ENCODE measurements around the gene IL10.
"Not testable (repeated sequence)": the region's sequence is repeated elsewhere in the genome, so short reads cannot be mapped to it uniquely, and the experiment has no call there.

Gene IL10

GRCh38 chr1:206794294-206794908 is 22.1 kb upstream of the IL10 start:
- DNase-seq (ENCODE audit: insufficient read length, low spot score) = no peak
- no peak for FAIRE-seq

GRCh38 chr1:206793620-206794019 is 21.3 kb upstream of the IL10 start:
- FAIRE-seq (no peak), DNase-seq (ENCODE audit: insufficient read length, low spot score) (no peak)

GRCh38 chr1:206792939-206793607 is 20.8 kb upstream of the IL10 start:
- no peak for FAIRE-seq

GRCh38 chr1:206790502-206791250 is 18.4 kb upstream of the IL10 start:
- no peak for FAIRE-seq
- no peak for DNase-seq (ENCODE audit: insufficient read length, low spot score)

More at GRCh38 chr1:206792939-206793607, 20.8 kb upstream of the IL10 start:
- DNase-seq (ENCODE audit: insufficient read length, low spot score) = no peak

- FAIRE-seq = no peak
These were observed 16.3 kb upstream of the IL10 start for GRCh38 chr1:206788487-206789050.

GRCh38 chr1:206787891-206788290 is 15.6 kb upstream of the IL10 start:
- no peak for FAIRE-seq
- no peak for DNase-seq (ENCODE audit: insufficient read length, low spot score)

More at GRCh38 chr1:206788487-206789050, 16.3 kb upstream of the IL10 start:
- no peak for DNase-seq (ENCODE audit: insufficient read length, low spot score)

GRCh38 chr1:206786212-206786886 is 14.1 kb upstream of the IL10 start:
- DNase-seq (ENCODE audit: insufficient read length, low spot score) = no peak
- FAIRE-seq = no peak

GRCh38 chr1:206785182-206785765 is 13.0 kb upstream of the IL10 start:
- DNase-seq (ENCODE audit: insufficient read length, low spot score) (no peak), FAIRE-seq (no peak)

GRCh38 chr1:206784471-206784903 is 12.2 kb upstream of the IL10 start:
- DNase-seq (ENCODE audit: insufficient read length, low spot score) (no peak), FAIRE-seq (no peak)

GRCh38 chr1:206783506-206783905 is 11.2 kb upstream of the IL10 start:
- DNase-seq (ENCODE audit: insufficient read length, low spot score) = no peak
- FAIRE-seq = no peak

GRCh38 chr1:206782448-206782847 is 10.2 kb upstream of the IL10 start:
- FAIRE-seq (no peak), DNase-seq (ENCODE audit: insufficient read length, low spot score) (no peak)

- DNase-seq (ENCODE audit: insufficient read length, low spot score) (no peak), FAIRE-seq (no peak)
These were observed 7.3 kb upstream of the IL10 start for GRCh38 chr1:206779638-206780037.

- DNase-seq (ENCODE audit: insufficient read length, low spot score); FAIRE-seq: not testable (repeated sequence)
These were observed 6.6 kb upstream of the IL10 start for GRCh38 chr1:206778911-206779310.

- no peak for DNase-seq (ENCODE audit: insufficient read length, low spot score)
- no peak for FAIRE-seq
These were observed 5.7 kb upstream of the IL10 start for GRCh38 chr1:206778031-206778430.

GRCh38 chr1:206776229-206776628 is 3.9 kb upstream of the IL10 start:
- DNase-seq (ENCODE audit: insufficient read length, low spot score) (no peak), FAIRE-seq (no peak)

- no peak for DNase-seq (ENCODE audit: insufficient read length, low spot score)
- FAIRE-seq = no peak
These were observed 1.8 kb upstream of the IL10 start for GRCh38 chr1:206774093-206774492.

GRCh38 chr1:206771338-206771692 is 979 bp downstream of the IL10 start:
- no peak for FAIRE-seq
- DNase-seq (ENCODE audit: insufficient read length, low spot score) = no peak

- no peak for DNase-seq (ENCODE audit: insufficient read length, low spot score)
- no peak for FAIRE-seq
These were observed 1.6 kb downstream of the IL10 start, which contains the start of gene IL19 for GRCh38 chr1:206770531-206771337. IL19 (plus strand) TSS chr1:206770773; CDS start chr1:206836663, 65,890 bp downstream.

- DNase-seq (ENCODE audit: insufficient read length, low spot score) (no peak), FAIRE-seq (no peak)
These were observed 3.0 kb downstream of the IL10 start for GRCh38 chr1:206769304-206769731.
